IPS DF 19.7 (cell line): Measurements from ENCODE around the gene CNGA4.
"Not testable (repeated sequence)": the region's sequence is repeated elsewhere in the genome, so short reads cannot be mapped to it uniquely, and the experiment has no call there.

Experiments
- DNase-seq: peaks from one replicate; pipeline ENCODE4 v3.0.0-alpha.2; 2013; ENCODE audit warnings: low read depth, low spot score

CNGA4 gene

GRCh38 chr11:6224421-6224820 lies 14.5 kb upstream of the CNGA4 start:
- no peak for DNase-seq

DNA sequence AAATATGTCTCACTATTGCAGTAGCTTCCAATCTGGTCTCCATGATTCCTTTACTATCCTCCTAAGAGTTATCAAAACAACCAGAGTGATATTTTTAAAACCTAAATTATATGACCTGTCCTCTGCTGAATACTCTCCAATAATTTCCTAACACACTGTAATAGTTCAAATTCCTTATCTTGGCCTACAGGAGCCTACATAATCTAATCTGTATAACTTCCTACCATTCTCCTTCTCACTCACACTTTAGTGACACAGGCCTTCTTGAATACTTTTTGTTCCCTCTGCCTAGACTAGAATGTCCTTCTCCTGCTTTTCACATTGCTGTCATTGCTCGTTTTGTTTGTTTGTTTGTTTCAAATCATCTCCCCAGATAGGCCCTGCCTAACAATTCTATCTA lies 13.9 kb upstream of the CNGA4 start:
- no peak for DNase-seq

DNA sequence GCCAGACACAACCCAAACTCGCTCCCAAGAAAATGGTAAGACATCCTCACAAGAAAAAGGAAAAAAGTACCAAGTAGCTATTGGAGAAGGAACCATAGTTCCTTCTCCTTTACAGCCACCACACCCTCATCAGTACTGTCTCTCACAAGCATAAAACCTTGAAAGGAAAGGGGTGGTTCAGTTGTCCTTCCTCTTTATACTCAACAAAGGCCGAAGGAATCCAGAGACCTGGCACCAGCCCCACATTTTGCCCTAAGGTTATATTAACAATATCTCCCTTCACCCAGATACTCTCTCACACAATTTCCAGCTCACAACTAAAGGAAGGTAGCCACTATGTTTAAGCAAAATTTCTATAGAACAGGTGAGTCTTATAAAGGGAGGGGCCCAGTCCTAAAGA lies 13.0 kb upstream of the CNGA4 start:
- DNase-seq: no peak

DNA sequence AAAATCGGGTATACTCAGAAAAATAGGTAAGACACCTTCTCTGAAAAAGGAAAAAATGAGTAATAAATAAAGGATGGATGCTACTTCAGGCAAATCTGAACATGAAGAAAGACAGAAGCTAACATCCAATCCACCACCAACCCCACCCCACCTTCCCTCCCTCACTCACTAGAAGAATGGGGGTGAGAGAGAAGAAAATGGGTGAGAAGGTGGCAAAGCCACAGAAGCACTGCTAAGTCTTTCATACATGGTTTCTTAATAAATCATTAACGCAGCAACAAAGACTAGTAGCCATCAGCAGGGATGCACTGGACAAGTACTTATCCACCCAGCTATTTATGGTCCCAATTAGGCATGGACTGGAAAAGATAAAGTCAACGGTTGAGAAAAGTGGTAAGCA lies 10.4 kb upstream of the CNGA4 start:
- no peak for DNase-seq

- DNase-seq: no peak
These were observed 9.0 kb upstream of the CNGA4 start for GRCh38 chr11:6229911-6230310.

GRCh38 chr11:6232899-6233298 lies 6.0 kb upstream of the CNGA4 start:
- DNase-seq: no peak

DNA sequence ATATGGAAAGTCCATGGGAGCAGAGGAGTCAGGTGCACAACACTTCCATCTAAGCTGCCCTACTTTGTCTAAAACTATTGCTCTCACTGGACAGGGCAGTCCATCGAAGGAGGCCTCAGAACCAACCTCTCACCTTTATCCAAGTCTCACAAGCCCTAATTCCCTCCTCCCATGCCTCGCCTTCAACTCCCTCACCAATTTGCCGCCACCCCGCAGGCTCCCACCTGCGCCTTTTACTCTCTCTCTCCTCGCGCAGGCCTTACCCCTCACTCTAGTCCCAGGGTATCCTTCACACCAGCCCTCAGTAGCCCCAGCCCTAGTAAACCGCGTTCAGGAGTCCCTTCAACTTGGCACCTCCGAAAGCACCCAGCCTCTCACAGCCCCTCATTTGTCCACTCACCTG lies 4.9 kb upstream of the CNGA4 start:
- no peak for DNase-seq

GRCh38 chr11:6234387-6235107 lies 4.3 kb upstream of the CNGA4 start, which contains the start of gene FHIP1B:
TSS of gene FHIP1B (minus strand) at chr11:6234636. CDS start at chr11:6224516, 10,120 bp downstream.
- peak; percentile 96 for DNase-seq

- no peak for DNase-seq
These were observed 1.6 kb upstream of the CNGA4 start for GRCh38 chr11:6237266-6237665.

DNA sequence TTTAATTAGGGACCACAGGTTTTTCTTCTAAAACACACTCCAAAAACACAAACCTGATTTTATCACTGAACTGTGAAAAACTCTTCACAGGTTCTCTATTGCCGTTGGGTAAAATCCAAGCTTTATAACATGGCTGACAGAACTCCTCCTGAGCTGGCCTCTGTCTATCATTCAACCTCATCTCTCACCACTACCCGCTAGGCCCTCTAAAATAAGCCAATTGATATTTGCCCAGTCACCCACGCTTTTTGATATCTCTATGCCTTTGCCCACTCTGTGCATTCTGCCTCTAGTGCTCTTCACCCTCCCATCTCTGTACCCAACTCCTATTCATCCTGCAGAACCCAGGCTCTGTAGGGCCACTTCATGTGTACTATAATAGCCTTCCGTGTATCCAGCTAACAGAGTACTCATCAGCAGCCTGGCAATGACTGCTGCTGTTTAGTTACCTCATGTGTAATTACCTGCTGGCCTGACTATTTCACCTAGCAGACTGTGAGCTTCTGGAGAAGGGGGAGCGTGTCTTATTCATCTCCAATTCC lies 1.1 kb upstream of the CNGA4 start:
- no peak for DNase-seq

DNA sequence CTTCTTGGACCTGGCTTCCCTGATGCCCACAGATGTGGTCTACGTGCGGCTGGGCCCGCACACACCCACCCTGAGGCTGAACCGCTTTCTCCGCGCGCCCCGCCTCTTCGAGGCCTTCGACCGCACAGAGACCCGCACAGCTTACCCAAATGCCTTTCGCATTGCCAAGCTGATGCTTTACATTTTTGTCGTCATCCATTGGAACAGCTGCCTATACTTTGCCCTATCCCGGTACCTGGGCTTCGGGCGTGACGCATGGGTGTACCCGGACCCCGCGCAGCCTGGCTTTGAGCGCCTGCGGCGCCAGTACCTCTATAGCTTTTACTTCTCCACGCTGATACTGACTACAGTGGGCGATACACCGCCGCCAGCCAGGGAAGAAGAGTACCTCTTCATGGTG lies 1.2 kb downstream of the CNGA4 start:
- DNase-seq: no peak

DNA sequence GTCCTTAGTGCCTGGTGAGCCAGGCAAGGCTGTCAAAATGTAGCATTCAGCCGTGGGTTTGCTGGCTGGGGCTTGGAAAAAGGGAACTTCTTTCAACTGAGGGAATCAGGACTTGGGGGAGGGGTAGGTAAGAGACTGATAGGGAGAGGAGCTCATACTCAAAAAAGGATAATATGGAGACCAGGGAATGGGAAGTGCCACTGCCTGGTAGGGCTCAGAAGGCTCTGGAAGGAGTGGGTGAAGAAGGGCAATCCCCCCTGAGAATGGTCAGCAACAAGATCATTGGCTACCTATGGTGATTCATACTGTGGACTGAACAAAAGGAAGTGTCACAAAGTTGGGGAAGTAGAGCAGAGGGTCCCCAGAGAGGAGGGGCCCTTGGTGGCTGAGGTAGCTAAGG lies 1.9 kb downstream of the CNGA4 start:
- DNase-seq: no peak

GRCh38 chr11:6241316-6241715 lies 2.4 kb downstream of the CNGA4 start:
- DNase-seq: no peak

DNA sequence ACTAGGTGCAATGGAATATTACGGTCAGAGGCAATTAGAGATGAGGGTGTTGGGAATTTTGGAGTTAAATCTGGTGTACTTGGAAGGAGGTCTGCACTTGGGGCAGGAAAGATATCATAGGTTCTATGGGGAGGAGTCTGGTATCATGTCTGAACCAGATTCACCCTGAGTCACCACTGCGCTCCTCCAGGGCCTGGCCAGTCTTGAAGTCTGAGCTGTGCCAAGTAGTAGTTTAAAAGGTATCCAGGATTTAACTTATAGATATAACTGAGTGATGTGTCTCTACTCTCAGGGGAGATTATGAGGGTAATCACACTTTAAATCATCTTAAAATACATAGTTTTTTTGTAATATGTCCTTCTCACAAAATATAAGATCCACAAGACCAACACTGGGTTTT lies 6.6 kb downstream of the CNGA4 start:
- DNase-seq: no peak

DNA sequence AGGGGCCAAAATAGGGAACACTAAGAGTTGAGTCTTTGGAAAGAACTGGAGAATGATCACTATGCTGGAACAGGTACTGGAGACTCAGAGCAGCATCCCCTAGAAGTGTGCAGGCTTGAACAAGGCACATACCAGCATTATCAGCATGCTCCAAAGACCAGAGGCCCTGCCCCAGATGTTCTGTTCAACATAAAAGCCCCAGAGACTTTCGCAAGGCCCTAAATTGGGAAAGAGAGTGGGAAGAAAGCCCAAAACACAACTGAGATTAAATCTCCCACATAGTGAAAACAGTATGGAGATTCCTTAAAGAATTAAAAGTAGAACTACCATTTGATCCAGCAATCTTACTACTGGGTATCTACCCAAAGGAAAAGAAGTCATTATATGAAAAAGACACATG lies 9.4 kb downstream of the CNGA4 start:
- DNase-seq: no peak

GRCh38 chr11:6248897-6249296 lies 10.0 kb downstream of the CNGA4 start:
- not testable (repeated sequence) for DNase-seq

GRCh38 chr11:6249770-6250555 lies 11.1 kb downstream of the CNGA4 start:
- no peak for DNase-seq

DNA sequence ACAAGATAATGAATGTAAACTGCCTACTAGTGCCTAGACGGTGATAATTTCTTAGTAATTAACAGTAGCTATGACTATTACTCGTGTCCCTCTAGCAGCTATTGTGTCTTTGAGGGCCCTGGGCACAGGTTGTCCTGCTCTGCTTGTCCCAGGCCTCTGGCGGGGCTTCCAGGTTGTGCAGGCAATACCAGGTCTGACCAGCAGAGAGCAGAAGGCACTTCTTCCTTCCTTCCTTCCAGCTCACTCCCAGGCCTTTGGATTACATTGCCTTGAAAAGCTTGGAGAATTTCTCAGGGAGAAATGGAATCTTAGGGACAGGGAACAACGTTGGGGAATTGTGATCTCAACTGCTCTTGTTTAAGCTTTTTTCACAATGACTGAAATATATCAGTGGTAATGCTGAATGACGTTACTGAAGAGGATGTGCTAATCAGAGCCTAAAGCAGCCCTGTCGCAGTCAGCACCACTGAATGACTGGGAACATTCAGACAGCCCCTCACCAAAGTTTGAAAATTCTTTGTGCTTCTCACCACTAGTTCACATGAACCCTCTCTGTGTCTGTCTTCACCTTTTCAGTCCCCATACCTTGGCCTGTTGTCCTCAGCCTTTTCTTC lies 12.3 kb downstream of the CNGA4 start:
- DNase-seq: no peak

DNA sequence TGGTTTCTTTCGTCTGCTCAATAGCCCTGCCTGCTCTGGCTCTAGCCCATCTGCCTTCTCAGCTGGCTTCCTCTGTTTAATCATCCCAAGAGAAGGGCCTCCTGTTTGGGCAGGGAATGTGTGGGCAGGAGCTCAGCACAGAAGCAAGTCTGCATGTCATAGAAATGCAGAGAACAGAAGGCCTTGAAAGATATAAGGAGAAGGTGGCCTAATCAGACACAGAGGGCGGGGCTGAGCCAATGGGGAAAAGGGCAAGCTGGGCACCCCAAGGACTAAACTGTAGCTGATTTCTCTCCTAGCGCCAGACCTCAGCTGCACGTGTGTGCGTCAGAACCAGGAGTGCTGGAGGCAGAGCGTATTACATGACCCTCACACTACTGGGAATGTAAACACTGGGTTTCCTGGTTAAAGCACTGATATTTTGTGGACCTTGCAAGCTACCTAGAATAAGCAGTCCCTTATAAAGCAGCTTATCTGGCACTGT lies 13.1 kb downstream of the CNGA4 start:
- DNase-seq: no peak

GRCh38 chr11:6253197-6253596 lies 14.3 kb downstream of the CNGA4 start:
- no peak for DNase-seq

- no peak for DNase-seq
These were observed 19.3 kb downstream of the CNGA4 start for GRCh38 chr11:6258141-6258540.

DNA sequence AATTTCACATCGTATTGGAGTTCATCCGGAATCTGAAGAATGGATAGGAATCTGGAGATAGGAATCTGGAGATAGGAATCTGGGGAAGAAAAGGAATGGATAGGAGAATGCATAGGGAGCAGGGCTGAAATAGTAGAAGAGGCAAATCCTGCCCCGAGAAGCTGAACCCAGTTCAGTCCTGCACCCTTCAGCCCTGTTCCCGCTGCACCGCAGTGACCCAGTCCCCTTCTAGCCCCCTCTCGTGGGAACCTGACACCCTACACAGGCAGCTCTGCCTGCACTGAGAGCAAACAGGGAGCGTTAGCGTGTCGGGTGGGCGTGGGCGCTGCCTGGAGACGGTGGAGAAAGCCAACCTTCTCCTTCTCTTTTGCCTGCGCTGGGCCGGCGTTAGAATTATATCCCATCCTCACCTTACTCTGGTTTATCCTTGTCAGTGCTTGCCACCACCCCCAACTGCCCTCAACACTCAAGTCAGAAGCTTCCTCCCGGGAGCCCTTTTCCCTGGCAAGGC lies 19.7 kb downstream of the CNGA4 start:
- DNase-seq: no peak
